ENCODE measurements around the gene RAB1B.

Gene RAB1B

GRCh38 chr11:66326261-66327111, 58.0 kb downstream of the RAB1B start:
- H3K36me3 ChIP-seq (ENCODE audit: control insufficient read depth, insufficient read depth, low read length) = no peaks in the 10 kb centered on the region
- H3K9ac ChIP-seq = no peak overlapping the region
- H3K27me3 ChIP-seq (ENCODE audit: control insufficient read depth, insufficient read depth, low read length) = no peaks in the 10 kb centered on the region
- H3K4me1 ChIP-seq = no peaks in the 10 kb centered on the region
- no peak overlapping the region for H3K27ac ChIP-seq
- no peaks in the 10 kb centered on the region for H3K9me3 ChIP-seq (ENCODE audit: control insufficient read depth, low read length)
- H2AFZ ChIP-seq = no peak overlapping the region
- no peak overlapping the region for H3K4me2 ChIP-seq (ENCODE audit: low read length)
- no peak for TF ChIP-seq CTCF (IDR thresholded peaks at IDR 0.05)
- H3K4me3 ChIP-seq (ENCODE audit: low read depth, low read length) = no peak overlapping the region
- H3K79me2 ChIP-seq = no peaks in the 10 kb centered on the region

Data from parathyroid adenoma (tissue), 2 donors.